ENCODE results near the gene PPP1R3C. TPM values are rescaled to one million over a fixed set of nuclear protein-coding genes. Genes with fewer than 3 reads are reported as not detected.

PPP1R3C gene
- total and polyA plus RNA-seq, 4 donors, result 25.5 to 76.1 (median 31.0) TPM

GRCh38 chr10:91579329-91579985 lies 53.4 kb downstream of the PPP1R3C start:
- no peaks in the 10 kb centered on the region for H3K9me3 ChIP-seq (ENCODE audit: control insufficient read depth in 4 of 4, low read length in 3 of 4)
- no peaks in the 10 kb centered on the region for H3K27me3 ChIP-seq (ENCODE audit: control insufficient read depth in 4 of 4, insufficient read depth in 4 of 4, low read length in 3 of 4)
- H3K4me1 ChIP-seq (ENCODE audit: control insufficient read depth in 4 of 4, insufficient read depth in 4 of 4, low read length in 3 of 4), result peaks cover 0 to 10% (median 9%) of the 10 kb centered on the region in 4 donors
- no peak overlapping the region for H3K9ac ChIP-seq (ENCODE audit: low read depth in 1 of 2, low read length in 2 of 2)
- no peak overlapping the region for H3K4me3 ChIP-seq (ENCODE audit: low read depth in 1 of 3, low read length in 3 of 3)
- no peaks in the 10 kb centered on the region for H3K36me3 ChIP-seq (ENCODE audit: control insufficient read depth in 4 of 4, insufficient read depth in 3 of 4, low read depth in 1 of 4, low read length in 3 of 4)
- TF ChIP-seq GABPA (IDR thresholded peaks at IDR 0.05 in 1 of 2, conservative IDR thresholded peaks at IDR 0.05 in 1 of 2), result no peak
- TF ChIP-seq, protein P1, sequence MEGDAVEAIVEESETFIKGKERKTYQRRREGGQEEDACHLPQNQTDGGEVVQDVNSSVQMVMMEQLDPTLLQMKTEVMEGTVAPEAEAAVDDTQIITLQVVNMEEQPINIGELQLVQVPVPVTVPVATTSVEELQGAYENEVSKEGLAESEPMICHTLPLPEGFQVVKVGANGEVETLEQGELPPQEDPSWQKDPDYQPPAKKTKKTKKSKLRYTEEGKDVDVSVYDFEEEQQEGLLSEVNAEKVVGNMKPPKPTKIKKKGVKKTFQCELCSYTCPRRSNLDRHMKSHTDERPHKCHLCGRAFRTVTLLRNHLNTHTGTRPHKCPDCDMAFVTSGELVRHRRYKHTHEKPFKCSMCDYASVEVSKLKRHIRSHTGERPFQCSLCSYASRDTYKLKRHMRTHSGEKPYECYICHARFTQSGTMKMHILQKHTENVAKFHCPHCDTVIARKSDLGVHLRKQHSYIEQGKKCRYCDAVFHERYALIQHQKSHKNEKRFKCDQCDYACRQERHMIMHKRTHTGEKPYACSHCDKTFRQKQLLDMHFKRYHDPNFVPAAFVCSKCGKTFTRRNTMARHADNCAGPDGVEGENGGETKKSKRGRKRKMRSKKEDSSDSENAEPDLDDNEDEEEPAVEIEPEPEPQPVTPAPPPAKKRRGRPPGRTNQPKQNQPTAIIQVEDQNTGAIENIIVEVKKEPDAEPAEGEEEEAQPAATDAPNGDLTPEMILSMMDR (IDR thresholded peaks at IDR 0.05; ENCODE audit: low read depth, low read length, missing input control), result no peak
- TF ChIP-seq, protein P2, sequence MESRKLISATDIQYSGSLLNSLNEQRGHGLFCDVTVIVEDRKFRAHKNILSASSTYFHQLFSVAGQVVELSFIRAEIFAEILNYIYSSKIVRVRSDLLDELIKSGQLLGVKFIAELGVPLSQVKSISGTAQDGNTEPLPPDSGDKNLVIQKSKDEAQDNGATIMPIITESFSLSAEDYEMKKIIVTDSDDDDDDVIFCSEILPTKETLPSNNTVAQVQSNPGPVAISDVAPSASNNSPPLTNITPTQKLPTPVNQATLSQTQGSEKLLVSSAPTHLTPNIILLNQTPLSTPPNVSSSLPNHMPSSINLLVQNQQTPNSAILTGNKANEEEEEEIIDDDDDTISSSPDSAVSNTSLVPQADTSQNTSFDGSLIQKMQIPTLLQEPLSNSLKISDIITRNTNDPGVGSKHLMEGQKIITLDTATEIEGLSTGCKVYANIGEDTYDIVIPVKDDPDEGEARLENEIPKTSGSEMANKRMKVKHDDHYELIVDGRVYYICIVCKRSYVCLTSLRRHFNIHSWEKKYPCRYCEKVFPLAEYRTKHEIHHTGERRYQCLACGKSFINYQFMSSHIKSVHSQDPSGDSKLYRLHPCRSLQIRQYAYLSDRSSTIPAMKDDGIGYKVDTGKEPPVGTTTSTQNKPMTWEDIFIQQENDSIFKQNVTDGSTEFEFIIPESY (IDR thresholded peaks at IDR 0.05), result no peak
- no peak for TF ChIP-seq NR2F2 (IDR thresholded peaks at IDR 0.05)
- TF ChIP-seq, protein P3, sequence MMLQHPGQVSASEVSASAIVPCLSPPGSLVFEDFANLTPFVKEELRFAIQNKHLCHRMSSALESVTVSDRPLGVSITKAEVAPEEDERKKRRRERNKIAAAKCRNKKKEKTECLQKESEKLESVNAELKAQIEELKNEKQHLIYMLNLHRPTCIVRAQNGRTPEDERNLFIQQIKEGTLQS (IDR thresholded peaks at IDR 0.05), result no peak
- no peak for TF ChIP-seq REST (IDR thresholded peaks at IDR 0.05)
- no peak for TF ChIP-seq EGR1 (IDR thresholded peaks at IDR 0.05; ENCODE audit: low read depth in 2 of 2)
- TF ChIP-seq SP1 (IDR thresholded peaks at IDR 0.05), result no peak
- no peak for TF ChIP-seq JUND (IDR thresholded peaks at IDR 0.05)
- TF ChIP-seq FOXA1 (IDR thresholded peaks at IDR 0.05), result no peak
- TF ChIP-seq RXRA (IDR thresholded peaks at IDR 0.05), result no peak
- no peak for TF ChIP-seq MAX (IDR thresholded peaks at IDR 0.05)
- TF ChIP-seq RAD21 (IDR thresholded peaks at IDR 0.05), result no peak
- no peak for TF ChIP-seq FOXA2 (IDR thresholded peaks at IDR 0.05)
- TF ChIP-seq HNF4G (IDR thresholded peaks at IDR 0.05), result no peak
- TF ChIP-seq YY1 (IDR thresholded peaks at IDR 0.05), result no peak
- 94% methylated on average over 2 of the region's 2 CpGs for WGBS
- DNase-seq (ENCODE audit: low spot score), result no peak
- no peak overlapping the region for H3K27ac ChIP-seq (ENCODE audit: low read depth in 1 of 2, low read length in 2 of 2)

Other genes starting within 250 kb of the PPP1R3C start
- 1 to 10 TPM; 4.4 to 5.0 TPM for gene HECTD2, start 222.7 kb downstream of the PPP1R3C start, total RNA-seq
- gene HECTD2, start 222.7 kb downstream of the PPP1R3C start, polyA plus RNA-seq, result 1 to 10 TPM; 1.0 to 2.0 TPM
- gene TNKS2, start 165.4 kb upstream of the PPP1R3C start, total RNA-seq, result 10 to 100 TPM; 29.8 to 30.7 TPM
- 1 to 10 TPM; 5.2 to 6.7 TPM for gene TNKS2, start 165.4 kb upstream of the PPP1R3C start, polyA plus RNA-seq